A549 (cell line): ENCODE measurements around the gene FRYL. TPM values are rescaled to one million over a fixed set of nuclear protein-coding genes. Genes with fewer than 3 reads are reported as not detected.

Source experiments
- ATAC-seq, 2 experiments: fragments of 200-7000 bp in 1 of 2; fragments of >200 bp in 1 of 2; cut with Nextera tagmentation in 1 of 2; cut with Tn5 transposase in 1 of 2; 3 replicates each; pipeline versions ENCODE4 v1.8.0 to v1.9.1; 2018 to 2020; ENCODE audit warnings: mild to moderate bottlenecking in 1 of 2, moderate library complexity in 1 of 2
- CTCF ChIA-PET: fragments of 300-600 bp; sonication (Branson Sonifier 250); formaldehyde crosslinking; extraction: SDS; loops from one replicate; lab custom pipeline; 2021; ENCODE audit warnings: antibody characterized with exemption, inconsistent platforms; lab: Yijun Ruan, JAX
- POLR2A ChIA-PET: fragments of 350-600 bp; formaldehyde crosslinking; extraction: SDS; loops from one replicate; lab custom pipeline; 2021; ENCODE audit warnings: antibody characterized with exemption, inconsistent platforms; lab: Yijun Ruan, JAX
- DNase-seq, 2 experiments: peaks; one replicate each; pipeline versions ENCODE4 v3.0.0 to v3.0.0-alpha.2; 2011 to 2016; ENCODE audit warnings: low read depth in 1 of 2, low spot score in 1 of 2
- FAIRE-seq: peaks from 2 replicates; lab custom pipeline; 2011; peaks lifted over from hg19 to GRCh38; lab: Jason Lieb, UNC
- H3K27ac ChIP-seq, 2 experiments: fragments of >200 bp; sonication (Bioruptor Twin); formaldehyde crosslinking; 3 replicates each; pipeline ENCODE4 v1.5.1; 2016 to 2017
- H3K4me1 ChIP-seq: fragments of >200 bp; sonication (Bioruptor Twin); formaldehyde crosslinking; 3 replicates; pipeline ENCODE4 v1.6.1; 2016
- H3K4me2 ChIP-seq: fragments of >200 bp; sonication (Bioruptor Twin); formaldehyde crosslinking; 3 replicates; pipeline ENCODE4 v1.6.1; 2016
- H3K4me3 ChIP-seq: fragments of >200 bp; sonication (Bioruptor Twin); formaldehyde crosslinking; 3 replicates; pipeline ENCODE4 v1.5.1; 2016
- H3K9me3 ChIP-seq: fragments of >200 bp; sonication (Bioruptor Twin); formaldehyde crosslinking; 3 replicates; pipeline ENCODE4 v1.6.1; 2016
- BHLHE40 ChIP-seq: IDR thresholded peaks from 2 replicates; pipeline ENCODE4 v1.6.1; 2012; ENCODE audit warnings: low read depth, low read length, inconsistent platforms
- CEBPB ChIP-seq, 2 experiments: fragments of >200 bp in 1 of 2; sonication (Bioruptor Twin) in 1 of 2; formaldehyde crosslinking in 1 of 2; IDR thresholded peaks; 2 replicates each; pipeline ENCODE4 v1.6.1; 2012 to 2016
- EHMT2 ChIP-seq: fragments of 200-600 bp; sonication (generic); IDR thresholded peaks from 2 replicates; pipeline ENCODE4 v1.6.1; 2016; ENCODE audit warnings: antibody characterized with exemption, low read depth, mild to moderate bottlenecking, moderate library complexity
- FOSL2 ChIP-seq, 2 experiments: fragments of 450-650 bp in 1 of 2; fragments of >200 bp in 1 of 2; sonication (Bioruptor Twin) in 1 of 2; formaldehyde crosslinking; IDR thresholded peaks; 2 replicates each; pipeline versions ENCODE4 v1.5.0 to v1.6.1; 2016 to 2020; ENCODE audit warnings: mild to moderate bottlenecking in 1 of 2, moderate library complexity in 1 of 2
- FOXS1 ChIP-seq: fragments of 250-450 bp; sonication (Bioruptor Pico); IDR thresholded peaks from 2 replicates; pipeline ENCODE4 v1.5.0; 2020; ENCODE audit warnings: mild to moderate bottlenecking, moderate library complexity
- GATA3 ChIP-seq: IDR thresholded peaks from 2 replicates; pipeline ENCODE4 v1.6.1; 2012; ENCODE audit warnings: borderline replicate concordance
- HEYL ChIP-seq: fragments of 250-450 bp; sonication (Bioruptor Pico); IDR thresholded peaks from 2 replicates; pipeline ENCODE4 v1.8.0; 2021; ENCODE audit warnings: mild to moderate bottlenecking, moderate library complexity
- HOXB5 ChIP-seq: fragments of 250-450 bp; sonication (Bioruptor Pico); IDR thresholded peaks from 2 replicates; pipeline ENCODE4 v1.5.0; 2020; ENCODE audit warnings: mild to moderate bottlenecking, moderate library complexity
- JUN ChIP-seq, 2 experiments: fragments of >200 bp; sonication (Bioruptor Twin); formaldehyde crosslinking; IDR thresholded peaks; 2 replicates in 1 of 2; 3 replicates in 1 of 2; pipeline ENCODE4 v1.6.1; 2016 to 2017
- KDM5A ChIP-seq: fragments of 200-600 bp; sonication (generic); IDR thresholded peaks from 2 replicates; pipeline ENCODE4 v1.6.1; 2016; ENCODE audit warnings: antibody characterized with exemption, mild to moderate bottlenecking
- NFE2L2 ChIP-seq: fragments of 150-350 bp; conservative IDR thresholded peaks from 2 replicates; pipeline ENCODE4 v1.6.1; 2014; ENCODE audit warnings: low read length
- NR3C1 ChIP-seq: fragments of >200 bp; sonication (Bioruptor Twin); formaldehyde crosslinking; IDR thresholded peaks from 3 replicates; pipeline ENCODE4 v1.6.1; 2017
- RAD21 ChIP-seq, 2 experiments: fragments of >200 bp in 1 of 2; sonication (Bioruptor Twin) in 1 of 2; formaldehyde crosslinking in 1 of 2; IDR thresholded peaks in 1 of 2; conservative IDR thresholded peaks in 1 of 2; 2 replicates in 1 of 2; 3 replicates in 1 of 2; pipeline ENCODE4 v1.6.1; 2012 to 2018; ENCODE audit warnings: inconsistent platforms in 1 of 2
- RARB ChIP-seq: fragments of 250-450 bp; sonication (Bioruptor Pico); IDR thresholded peaks from 2 replicates; pipeline ENCODE4 v1.8.0; 2021; ENCODE audit warnings: mild to moderate bottlenecking, moderate library complexity
- RCOR1 ChIP-seq: fragments of 150-350 bp; IDR thresholded peaks from 2 replicates; pipeline ENCODE4 v1.6.1; 2014; ENCODE audit warnings: antibody characterized with exemption, low read length, low read depth
- RFX5 ChIP-seq: fragments of 450-650 bp; IDR thresholded peaks from 2 replicates; pipeline ENCODE4 v1.7.1; 2014; ENCODE audit warnings: antibody characterized with exemption, mild to moderate bottlenecking, moderate library complexity
- RNF2 ChIP-seq: fragments of 200-600 bp; sonication (generic); IDR thresholded peaks from 2 replicates; pipeline ENCODE4 v1.6.1; 2016; ENCODE audit warnings: low read depth, mild to moderate bottlenecking, antibody characterized with exemption, moderate library complexity, borderline replicate concordance
- SREBF2 ChIP-seq: fragments of 450-650 bp; IDR thresholded peaks from 2 replicates; pipeline ENCODE4 v1.6.1; 2014; ENCODE audit warnings: mild to moderate bottlenecking, moderate library complexity
- TFCP2L1 ChIP-seq: fragments of 250-450 bp; sonication (Bioruptor Pico); IDR thresholded peaks from 2 replicates; pipeline ENCODE4 v1.5.0; 2021; ENCODE audit warnings: mild to moderate bottlenecking
- ZC3H11A ChIP-seq: fragments of 450-650 bp; IDR thresholded peaks from 2 replicates; pipeline ENCODE4 v1.6.1; 2014; ENCODE audit warnings: antibody characterized with exemption, mild to moderate bottlenecking
- WGBS: methylation state at CpG from one replicate; pipeline ENCODE4 v1.1.6; 2017; ENCODE audit errors: missing lambda C conversion rate; 5-methylcytosine and 5-hydroxymethylcytosine counted together
- polyA plus RNA-seq, 4 experiments: library from polyadenylated mRNA; depleted of rRNA in 3 of 4; stranded (reverse); fragments of >200 nt; fragmentation: RNase III in 1 of 4; extraction: RNeasy Plus Mini Kit Qiagen cat#74134 plus additional on column Dnase treatment in 1 of 4; gene quantifications; 2 replicates in 3 of 4; 3 replicates in 1 of 4; pipeline ENCODE4 v1.2.3, GENCODE V29; 2011 to 2017
- TF ChIP-seq, protein P1 (sequence below): fragments of 200-600 bp; sonication (generic); IDR thresholded peaks from 2 replicates; pipeline ENCODE4 v1.6.1; 2016; ENCODE audit warnings: antibody characterized with exemption, mild to moderate bottlenecking, moderate library complexity
- TF ChIP-seq, protein P2 (sequence below): fragments of 250-450 bp; sonication (Bioruptor Pico); IDR thresholded peaks from 2 replicates; pipeline ENCODE4 v1.5.0; 2021; ENCODE audit warnings: mild to moderate bottlenecking, moderate library complexity, borderline replicate concordance
- TF ChIP-seq, protein P3 (sequence below): IDR thresholded peaks from 2 replicates; pipeline ENCODE4 v1.6.1; 2012
- TF ChIP-seq, protein P4 (sequence below): fragments of >200 bp; sonication (Bioruptor Twin); formaldehyde crosslinking; IDR thresholded peaks from 3 replicates; pipeline ENCODE4 v1.6.1; 2016

The FRYL gene
- polyA plus RNA-seq, 2 of the 4 experiments (the other 2 are of a cell fraction): 7.1 to 21.1 TPM

DNA sequence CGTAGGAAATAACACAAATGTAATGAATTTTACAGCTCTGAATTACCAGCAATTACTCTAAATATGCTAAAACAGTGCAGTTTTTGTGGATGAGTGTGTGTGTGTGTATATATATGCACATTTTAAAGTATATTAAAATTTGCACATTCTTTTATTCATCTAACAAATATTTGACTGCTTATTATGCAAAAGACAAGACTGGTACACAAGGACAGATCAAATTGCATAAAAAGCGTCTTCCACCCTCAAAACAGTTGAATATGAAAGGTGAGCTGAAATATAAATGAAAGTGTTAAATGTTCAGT lies 276.1 kb downstream of the FRYL start:
- FAIRE-seq (no peak), DNase-seq (no peak)
- Histone ChIP-seq H3K4me2 (peak overlapping the region; percentile 62), H3K4me1 (peaks cover 16% of the 10 kb centered on the region), H3K4me3 (no peak overlapping the region), H3K9me3 (no peaks in the 10 kb centered on the region)
- WGBS: 88% methylated on average over 2 of the region's 2 CpGs
- POLR2A ChIA-PET: no interaction called here
- CTCF ChIA-PET: no interaction called here
- TF ChIP-seq GATA3: no peak
- TF ChIP-seq NFE2L2: no peak
- TF ChIP-seq, protein P1, sequence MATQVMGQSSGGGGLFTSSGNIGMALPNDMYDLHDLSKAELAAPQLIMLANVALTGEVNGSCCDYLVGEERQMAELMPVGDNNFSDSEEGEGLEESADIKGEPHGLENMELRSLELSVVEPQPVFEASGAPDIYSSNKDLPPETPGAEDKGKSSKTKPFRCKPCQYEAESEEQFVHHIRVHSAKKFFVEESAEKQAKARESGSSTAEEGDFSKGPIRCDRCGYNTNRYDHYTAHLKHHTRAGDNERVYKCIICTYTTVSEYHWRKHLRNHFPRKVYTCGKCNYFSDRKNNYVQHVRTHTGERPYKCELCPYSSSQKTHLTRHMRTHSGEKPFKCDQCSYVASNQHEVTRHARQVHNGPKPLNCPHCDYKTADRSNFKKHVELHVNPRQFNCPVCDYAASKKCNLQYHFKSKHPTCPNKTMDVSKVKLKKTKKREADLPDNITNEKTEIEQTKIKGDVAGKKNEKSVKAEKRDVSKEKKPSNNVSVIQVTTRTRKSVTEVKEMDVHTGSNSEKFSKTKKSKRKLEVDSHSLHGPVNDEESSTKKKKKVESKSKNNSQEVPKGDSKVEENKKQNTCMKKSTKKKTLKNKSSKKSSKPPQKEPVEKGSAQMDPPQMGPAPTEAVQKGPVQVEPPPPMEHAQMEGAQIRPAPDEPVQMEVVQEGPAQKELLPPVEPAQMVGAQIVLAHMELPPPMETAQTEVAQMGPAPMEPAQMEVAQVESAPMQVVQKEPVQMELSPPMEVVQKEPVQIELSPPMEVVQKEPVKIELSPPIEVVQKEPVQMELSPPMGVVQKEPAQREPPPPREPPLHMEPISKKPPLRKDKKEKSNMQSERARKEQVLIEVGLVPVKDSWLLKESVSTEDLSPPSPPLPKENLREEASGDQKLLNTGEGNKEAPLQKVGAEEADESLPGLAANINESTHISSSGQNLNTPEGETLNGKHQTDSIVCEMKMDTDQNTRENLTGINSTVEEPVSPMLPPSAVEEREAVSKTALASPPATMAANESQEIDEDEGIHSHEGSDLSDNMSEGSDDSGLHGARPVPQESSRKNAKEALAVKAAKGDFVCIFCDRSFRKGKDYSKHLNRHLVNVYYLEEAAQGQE: no peak
- TF ChIP-seq RAD21 (conservative IDR thresholded peaks at IDR 0.05 in 1 of 2, IDR thresholded peaks at IDR 0.05 in 1 of 2): no peak
- TF ChIP-seq SREBF2: no peak
- no peak for TF ChIP-seq CEBPB (IDR thresholded peaks at IDR 0.05)
- TF ChIP-seq RARB: no peak
- TF ChIP-seq, protein P2, sequence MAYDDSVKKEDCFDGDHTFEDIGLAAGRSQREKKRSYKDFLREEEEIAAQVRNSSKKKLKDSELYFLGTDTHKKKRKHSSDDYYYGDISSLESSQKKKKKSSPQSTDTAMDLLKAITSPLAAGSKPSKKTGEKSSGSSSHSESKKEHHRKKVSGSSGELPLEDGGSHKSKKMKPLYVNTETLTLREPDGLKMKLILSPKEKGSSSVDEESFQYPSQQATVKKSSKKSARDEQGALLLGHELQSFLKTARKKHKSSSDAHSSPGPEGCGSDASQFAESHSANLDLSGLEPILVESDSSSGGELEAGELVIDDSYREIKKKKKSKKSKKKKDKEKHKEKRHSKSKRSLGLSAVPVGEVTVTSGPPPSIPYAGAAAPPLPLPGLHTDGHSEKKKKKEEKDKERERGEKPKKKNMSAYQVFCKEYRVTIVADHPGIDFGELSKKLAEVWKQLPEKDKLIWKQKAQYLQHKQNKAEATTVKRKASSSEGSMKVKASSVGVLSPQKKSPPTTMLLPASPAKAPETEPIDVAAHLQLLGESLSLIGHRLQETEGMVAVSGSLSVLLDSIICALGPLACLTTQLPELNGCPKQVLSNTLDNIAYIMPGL: no peak
- TF ChIP-seq FOSL2 (IDR thresholded peaks at IDR 0.05): no peak
- no peak for TF ChIP-seq FOSL2 (CRISPR knock-in tag; IDR thresholded peaks at IDR 0.05)
- no peak for TF ChIP-seq HOXB5
- no peak for TF ChIP-seq JUN (IDR thresholded peaks at IDR 0.05)
- no peak for TF ChIP-seq RFX5
- TF ChIP-seq TFCP2L1 (CRISPR knock-in tag): no peak
- no peak for TF ChIP-seq HEYL (CRISPR knock-in tag)
- TF ChIP-seq, protein P3, sequence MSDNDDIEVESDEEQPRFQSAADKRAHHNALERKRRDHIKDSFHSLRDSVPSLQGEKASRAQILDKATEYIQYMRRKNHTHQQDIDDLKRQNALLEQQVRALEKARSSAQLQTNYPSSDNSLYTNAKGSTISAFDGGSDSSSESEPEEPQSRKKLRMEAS: no peak
- TF ChIP-seq KDM5A: no peak
- no peak for TF ChIP-seq FOXS1
- TF ChIP-seq ZC3H11A: no peak
- TF ChIP-seq, all 56 proteins: peak for 0
- no peak for ATAC-seq
- H3K27ac ChIP-seq: peak overlapping the region; percentile 45 to 52; a peak in 4 of 6 replicates

DNA sequence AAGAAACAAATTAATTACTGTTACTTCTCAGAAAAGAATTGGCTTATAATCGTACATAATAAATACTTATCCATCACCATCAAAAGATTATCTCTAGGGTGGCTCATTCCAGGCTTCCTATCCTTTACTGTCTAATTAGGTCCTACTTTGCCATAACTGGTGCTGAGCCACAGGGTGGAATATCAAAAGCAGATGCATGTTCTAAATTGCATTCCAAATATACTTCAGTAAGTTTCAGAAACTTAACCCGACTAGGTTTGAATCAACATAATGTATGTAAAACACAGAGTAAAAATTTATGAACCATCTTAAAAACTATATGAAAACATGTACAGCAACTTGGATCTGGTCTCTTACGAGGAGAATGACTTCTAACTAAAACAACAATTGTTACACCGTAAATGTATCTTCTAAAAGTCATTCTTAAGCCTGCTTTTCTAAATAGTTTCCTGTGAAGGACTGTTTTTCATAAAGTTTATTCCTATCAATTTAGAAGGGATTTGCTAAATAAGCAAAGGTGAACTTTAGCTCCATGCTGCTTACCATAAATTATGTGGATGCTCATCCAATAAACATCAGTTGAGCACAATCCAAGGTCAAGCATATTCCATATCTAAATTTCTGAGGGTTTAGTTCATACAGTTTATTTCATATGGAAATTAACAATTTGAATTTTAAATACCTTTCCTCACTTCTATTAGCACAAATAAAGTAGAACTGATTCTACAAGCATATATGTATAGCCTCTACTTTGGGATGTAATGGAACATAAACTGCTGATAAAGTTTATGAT lies 276.6 kb downstream of the FRYL start:
- no peaks in the 10 kb centered on the region for H3K9me3 ChIP-seq
- H3K27ac ChIP-seq: no peak overlapping the region
- H3K4me2 ChIP-seq: peak overlapping the region; percentile 62; the same call in 1 of the 3 replicates
- DNase-seq (no peak), FAIRE-seq (no peak), ATAC-seq (no peak)
- TF ChIP-seq RCOR1 (no peak), NR3C1 (no peak), RNF2 (no peak), EHMT2 (no peak), BHLHE40 (no peak), RFX5 (no peak)
- TF ChIP-seq, protein P4, sequence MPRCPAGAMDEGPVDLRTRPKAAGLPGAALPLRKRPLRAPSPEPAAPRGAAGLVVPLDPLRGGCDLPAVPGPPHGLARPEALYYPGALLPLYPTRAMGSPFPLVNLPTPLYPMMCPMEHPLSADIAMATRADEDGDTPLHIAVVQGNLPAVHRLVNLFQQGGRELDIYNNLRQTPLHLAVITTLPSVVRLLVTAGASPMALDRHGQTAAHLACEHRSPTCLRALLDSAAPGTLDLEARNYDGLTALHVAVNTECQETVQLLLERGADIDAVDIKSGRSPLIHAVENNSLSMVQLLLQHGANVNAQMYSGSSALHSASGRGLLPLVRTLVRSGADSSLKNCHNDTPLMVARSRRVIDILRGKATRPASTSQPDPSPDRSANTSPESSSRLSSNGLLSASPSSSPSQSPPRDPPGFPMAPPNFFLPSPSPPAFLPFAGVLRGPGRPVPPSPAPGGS: no peak
- TF ChIP-seq, protein P3: no peak
- TF ChIP-seq, protein P2: no peak
- H3K4me3 ChIP-seq: no peak overlapping the region
- peaks cover 16% of the 10 kb centered on the region for H3K4me1 ChIP-seq
- WGBS: 68% methylated on average over 4 of the region's 4 CpGs
- CTCF ChIA-PET: no interaction called here
- POLR2A ChIA-PET: no interaction called here
